ENCODE data around the gene CHMP6.

GRCh38 chr17:81034168-81034777 lies 42.6 kb downstream of the CHMP6 start:
- TF ChIP-seq EZH2 (IDR thresholded peaks at IDR 0.05), result no peak
- TF ChIP-seq CTCF (IDR thresholded peaks at IDR 0.05 in 2 of 3, conservative IDR thresholded peaks at IDR 0.05 in 1 of 3; ENCODE audit: borderline replicate concordance in 1 of 3, insufficient read depth in 1 of 3, low read depth in 2 of 3, low read length in 2 of 3), result no peak
- TF ChIP-seq EZH2phosphoT487 (IDR thresholded peaks at IDR 0.05; ENCODE audit: borderline replicate concordance), result no peak
- TF ChIP-seq POLR2A (IDR thresholded peaks at IDR 0.05; ENCODE audit: borderline replicate concordance, extremely low read depth, insufficient read depth, insufficient read length), result no peak
- TF ChIP-seq FOSL1 (IDR thresholded peaks at IDR 0.05; ENCODE audit: low read depth), result no peak
- no peak for TF ChIP-seq MAX (IDR thresholded peaks at IDR 0.05)
